Neutrophil (primary cell): ENCODE results near the gene DPYD.

Experiments used
- H3K27ac ChIP-seq: fragments of 200-600 bp; sonication (generic); 2 replicates; pipeline ENCODE4 v1.5.1; 2016; ENCODE audit warnings: mild to moderate bottlenecking, moderate library complexity
- H3K27me3 ChIP-seq: fragments of 200-600 bp; sonication (generic); 2 replicates; pipeline ENCODE4 v1.6.0; 2016; ENCODE audit warnings: mild to moderate bottlenecking
- H3K36me3 ChIP-seq: fragments of 200-600 bp; sonication (generic); 2 replicates; pipeline ENCODE4 v1.5.1; 2017
- H3K4me1 ChIP-seq, 2 experiments: fragments of 200-600 bp in 1 of 2; sonication (generic) in 1 of 2; 1 replicate in 1 of 2; 2 replicates in 1 of 2; pipeline versions ENCODE4 v1.5.1 to v1.6.1; 2013 to 2016; ENCODE audit warnings: low read depth in 1 of 2, low read length in 1 of 2, mild to moderate bottlenecking in 1 of 2, moderate library complexity in 1 of 2; ENCODE audit not compliant: control insufficient read depth in 1 of 2, insufficient read depth in 1 of 2
- H3K4me3 ChIP-seq, 2 experiments: fragments of 200-600 bp in 1 of 2; sonication (generic) in 1 of 2; 1 replicate in 1 of 2; 2 replicates in 1 of 2; pipeline ENCODE4 v1.5.1; 2013 to 2016; ENCODE audit warnings: low read depth in 1 of 2, low read length in 1 of 2, mild to moderate bottlenecking in 1 of 2, moderate library complexity in 1 of 2
- H3K9me3 ChIP-seq: fragments of 200-600 bp; sonication (generic); 2 replicates; pipeline ENCODE4 v1.5.1; 2016
- TF ChIP-seq, protein P1 (sequence below): fragments of 200-600 bp; sonication (generic); IDR thresholded peaks from 2 replicates; pipeline ENCODE4 v1.5.1; 2016; ENCODE audit warnings: antibody characterized with exemption

DPYD gene

DNA sequence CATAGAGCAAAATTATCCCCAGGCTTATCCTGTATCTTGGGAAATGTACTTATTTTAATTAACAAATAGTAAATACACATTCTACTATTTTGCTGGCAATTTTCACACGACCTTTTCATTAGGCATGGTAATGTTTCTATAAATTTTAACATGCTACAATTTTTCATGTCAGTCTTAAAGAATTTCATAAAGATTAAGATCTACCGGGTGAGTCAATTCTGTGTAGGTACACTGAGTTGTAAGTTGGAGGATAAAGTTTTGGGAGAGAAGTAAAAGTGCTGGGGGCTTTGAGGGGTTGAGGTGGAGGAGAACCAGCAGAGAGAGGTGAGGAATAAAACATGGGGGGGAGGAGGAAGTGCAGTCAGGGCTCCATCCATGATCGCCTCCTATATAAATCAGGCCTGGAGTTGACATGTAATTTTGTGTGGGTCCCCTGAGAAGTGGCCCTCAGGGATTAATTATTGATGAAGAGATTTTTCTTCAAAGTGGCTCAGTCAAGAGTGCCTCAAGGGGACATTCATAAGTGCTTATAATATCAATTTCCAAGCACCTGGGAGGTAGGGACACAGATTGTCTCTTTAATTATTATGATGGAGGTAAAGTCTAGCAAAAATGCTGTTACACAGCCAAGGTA lies 7.2 kb downstream of the DPYD start:
- H3K27ac ChIP-seq = no peak overlapping the region
- peaks cover 37 to 42% of the 10 kb centered on the region in 2 experiments for H3K4me1 ChIP-seq
- H3K4me3 ChIP-seq = no peak overlapping the region
- TF ChIP-seq, protein P1, sequence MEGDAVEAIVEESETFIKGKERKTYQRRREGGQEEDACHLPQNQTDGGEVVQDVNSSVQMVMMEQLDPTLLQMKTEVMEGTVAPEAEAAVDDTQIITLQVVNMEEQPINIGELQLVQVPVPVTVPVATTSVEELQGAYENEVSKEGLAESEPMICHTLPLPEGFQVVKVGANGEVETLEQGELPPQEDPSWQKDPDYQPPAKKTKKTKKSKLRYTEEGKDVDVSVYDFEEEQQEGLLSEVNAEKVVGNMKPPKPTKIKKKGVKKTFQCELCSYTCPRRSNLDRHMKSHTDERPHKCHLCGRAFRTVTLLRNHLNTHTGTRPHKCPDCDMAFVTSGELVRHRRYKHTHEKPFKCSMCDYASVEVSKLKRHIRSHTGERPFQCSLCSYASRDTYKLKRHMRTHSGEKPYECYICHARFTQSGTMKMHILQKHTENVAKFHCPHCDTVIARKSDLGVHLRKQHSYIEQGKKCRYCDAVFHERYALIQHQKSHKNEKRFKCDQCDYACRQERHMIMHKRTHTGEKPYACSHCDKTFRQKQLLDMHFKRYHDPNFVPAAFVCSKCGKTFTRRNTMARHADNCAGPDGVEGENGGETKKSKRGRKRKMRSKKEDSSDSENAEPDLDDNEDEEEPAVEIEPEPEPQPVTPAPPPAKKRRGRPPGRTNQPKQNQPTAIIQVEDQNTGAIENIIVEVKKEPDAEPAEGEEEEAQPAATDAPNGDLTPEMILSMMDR = no peak
- no peaks in the 10 kb centered on the region for H3K9me3 ChIP-seq
- H3K36me3 ChIP-seq = no peaks in the 10 kb centered on the region
- no peaks in the 10 kb centered on the region for H3K27me3 ChIP-seq

GRCh38 chr1:97911266-97912215 lies 9.3 kb downstream of the DPYD start:
- Histone ChIP-seq H3K27ac (no peak overlapping the region), H3K4me1 (peaks cover 41 to 44% of the 10 kb centered on the region in 2 experiments), H3K4me3 (no peak overlapping the region), H3K36me3 (no peaks in the 10 kb centered on the region), H3K27me3 (no peaks in the 10 kb centered on the region), H3K9me3 (no peaks in the 10 kb centered on the region)
- TF ChIP-seq, protein P1 = no peak

- TF ChIP-seq, protein P1 = no peak
- H3K36me3 ChIP-seq = no peaks in the 10 kb centered on the region
- no peak overlapping the region for H3K4me3 ChIP-seq
- H3K27ac ChIP-seq = peak overlapping the region; percentile 41
- H3K27me3 ChIP-seq = no peaks in the 10 kb centered on the region
- H3K4me1 ChIP-seq = peaks cover 58 to 64% of the 10 kb centered on the region in 2 experiments
- no peaks in the 10 kb centered on the region for H3K9me3 ChIP-seq
Measured at GRCh38 chr1:97909266-97909665, 11.6 kb downstream of the DPYD start.

DNA sequence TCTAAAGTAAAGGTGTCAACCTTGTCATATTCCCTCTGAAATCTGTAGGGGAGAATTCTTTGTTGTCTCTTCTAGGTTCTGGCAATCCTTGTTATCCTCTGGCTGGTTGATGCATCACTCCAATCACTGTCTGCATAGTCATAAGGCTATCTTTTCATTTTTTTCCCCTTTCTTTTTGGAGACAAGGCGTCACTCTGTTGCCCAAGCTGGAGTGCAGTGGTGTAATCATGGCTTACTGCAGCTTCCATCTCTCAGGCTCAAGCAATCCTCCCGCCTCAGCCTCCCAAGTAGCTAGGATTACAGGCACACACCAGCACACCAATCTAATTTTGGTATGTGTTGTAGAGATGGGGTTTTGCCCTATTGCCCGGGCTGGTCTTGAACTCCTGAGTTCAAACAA lies 12.9 kb downstream of the DPYD start:
- TF ChIP-seq, protein P1 = no peak
- Histone ChIP-seq H3K4me3 (no peak overlapping the region), H3K36me3 (no peaks in the 10 kb centered on the region), H3K9me3 (no peaks in the 10 kb centered on the region), H3K27me3 (no peaks in the 10 kb centered on the region), H3K4me1 (peaks cover 66 to 73% of the 10 kb centered on the region in 2 experiments), H3K27ac (peak overlapping the region; percentile 74)

DNA sequence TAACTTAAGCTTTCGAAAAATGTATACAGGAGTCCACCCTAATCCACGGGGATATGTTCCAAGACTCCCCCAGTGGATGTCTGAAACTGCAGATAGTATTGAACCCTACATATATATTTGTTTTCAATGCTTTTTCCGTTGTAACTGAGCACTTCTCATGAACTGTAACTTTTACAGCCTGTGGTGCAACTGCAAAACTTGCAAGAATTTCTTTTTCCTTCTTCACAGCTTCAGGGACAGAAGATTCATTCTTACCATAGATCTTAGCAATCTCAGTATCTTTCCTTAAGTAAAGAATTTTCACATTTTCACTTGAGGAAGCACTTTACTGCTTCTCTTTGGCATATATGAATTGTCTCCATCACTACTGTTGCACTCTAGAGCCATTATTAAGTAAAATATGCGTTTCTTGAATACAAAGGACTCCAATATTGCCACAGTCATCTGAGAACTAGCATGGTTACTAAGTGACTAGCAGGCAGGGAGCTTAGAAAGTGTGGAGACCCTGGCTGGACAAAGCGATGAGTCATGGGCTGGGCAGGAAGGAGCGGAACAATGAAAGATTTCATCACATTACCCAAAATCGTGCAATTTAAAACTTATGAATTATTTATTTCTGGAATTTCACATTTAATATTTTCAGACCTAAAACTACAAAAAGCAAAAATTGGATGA lies 14.1 kb downstream of the DPYD start:
- no peaks in the 10 kb centered on the region for H3K9me3 ChIP-seq
- peak overlapping the region; percentile 19 to 37 for H3K4me3 ChIP-seq
- peaks cover 71 to 73% of the 10 kb centered on the region in 2 experiments for H3K4me1 ChIP-seq
- TF ChIP-seq, protein P1 = no peak
- H3K36me3 ChIP-seq = no peaks in the 10 kb centered on the region
- H3K27me3 ChIP-seq = no peaks in the 10 kb centered on the region
- H3K27ac ChIP-seq = peak overlapping the region; percentile 74
